Mesenteric fat pad (tissue), 1 donor: Measurements from ENCODE around the gene SIN3B. TPM values are rescaled to one million over a fixed set of nuclear protein-coding genes. Genes with fewer than 3 reads are reported as not detected.
A peak's percentile ranks its signal among the peaks of the same experiment; 100 is the strongest.

ENCODE experiments used
- DNase-seq: peaks from one replicate; pipeline ENCODE4 v3.0.0-alpha.2; 2020; ENCODE audit warnings: low spot score
- total RNA-seq: library from RNA; stranded (reverse); fragmentation: NEBNext Ultra II Directional; extraction: Animal tissue kit (Norgen Biotek cat#: 25700); gene quantifications from one replicate; pipeline ENCODE4 v1.2.1, GENCODE V29; 2021
- donor health status: DM: yes; HTN: yes; CAD: no.

Gene SIN3B
- total RNA-seq, 1 donor from 2014 or later, result 72.9 TPM

DNA sequence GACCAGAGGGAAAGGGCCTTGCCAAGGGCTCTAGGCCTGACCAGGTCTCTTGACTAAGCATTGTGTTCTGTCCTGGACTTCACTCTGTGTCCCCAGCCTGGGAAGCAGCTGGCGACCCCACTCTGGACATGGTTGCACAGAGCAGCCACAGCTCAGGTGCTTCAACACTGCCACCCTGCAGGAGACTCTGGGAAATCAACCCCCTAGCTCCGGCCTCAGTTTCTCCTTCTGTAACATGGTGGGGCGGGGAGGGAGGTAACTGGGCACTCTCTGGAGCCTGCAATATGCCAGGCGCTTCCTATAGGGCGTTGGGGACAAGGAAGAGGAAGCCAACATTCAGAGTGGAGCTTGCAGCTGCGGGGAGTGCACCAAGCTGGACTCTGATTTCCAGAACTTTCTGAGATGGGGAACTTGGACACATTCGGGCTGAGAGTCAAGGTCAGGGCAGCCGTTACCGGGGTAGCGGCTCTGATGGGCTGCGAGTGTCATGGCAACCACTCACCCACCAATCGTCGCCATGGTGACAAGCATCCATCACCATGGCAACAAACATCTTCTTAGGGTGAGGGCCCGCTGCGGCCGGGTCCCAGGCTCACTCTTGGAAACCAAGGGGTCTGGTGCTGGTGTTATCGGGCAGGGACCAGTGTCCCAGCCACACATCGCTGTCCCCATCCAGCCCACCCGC lies 72.4 kb downstream of the SIN3B start:
- DNase-seq, result peak; percentile 86

DNA sequence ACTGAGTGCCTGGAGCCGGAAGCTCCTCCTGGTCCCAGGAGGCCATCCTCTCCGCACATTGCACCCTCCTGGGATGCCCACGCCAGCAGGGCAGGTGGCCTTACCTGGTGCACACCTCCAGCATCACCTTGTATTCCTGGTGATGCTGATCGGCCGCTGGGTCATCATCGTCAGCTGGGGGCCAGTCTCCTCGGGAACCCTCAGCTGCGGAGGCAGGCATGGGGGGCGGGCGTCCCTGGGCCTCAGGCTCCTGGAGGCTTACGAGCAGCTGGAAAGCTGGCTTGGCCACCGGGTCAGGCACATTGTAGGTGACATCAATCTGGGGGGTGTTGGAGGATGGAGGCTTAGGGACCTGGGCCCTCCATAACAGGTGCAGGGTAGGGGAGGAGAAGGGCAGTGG lies 73.3 kb downstream of the SIN3B start:
- peak; percentile 88 for DNase-seq

DNA sequence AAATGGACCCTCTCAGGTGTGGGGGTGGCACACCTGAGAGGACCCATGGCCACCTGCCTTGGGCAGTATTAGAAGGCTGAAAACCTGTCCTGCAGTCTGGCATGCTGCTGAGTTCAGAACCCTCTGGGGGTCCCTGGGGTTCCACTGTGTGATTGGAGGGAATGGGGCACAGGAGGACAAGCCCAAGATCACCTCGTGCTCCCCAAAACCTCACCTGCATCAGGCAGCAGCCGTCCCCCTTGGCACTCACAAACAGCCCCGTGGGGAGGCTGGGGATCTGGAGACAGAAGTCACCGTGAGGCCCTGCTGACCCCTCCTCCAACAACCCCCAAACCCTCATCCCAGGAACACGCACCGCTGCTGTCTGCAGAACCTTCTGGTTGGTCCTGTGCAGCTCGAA lies 74.1 kb downstream of the SIN3B start:
- DNase-seq, result peak; percentile 86

DNA sequence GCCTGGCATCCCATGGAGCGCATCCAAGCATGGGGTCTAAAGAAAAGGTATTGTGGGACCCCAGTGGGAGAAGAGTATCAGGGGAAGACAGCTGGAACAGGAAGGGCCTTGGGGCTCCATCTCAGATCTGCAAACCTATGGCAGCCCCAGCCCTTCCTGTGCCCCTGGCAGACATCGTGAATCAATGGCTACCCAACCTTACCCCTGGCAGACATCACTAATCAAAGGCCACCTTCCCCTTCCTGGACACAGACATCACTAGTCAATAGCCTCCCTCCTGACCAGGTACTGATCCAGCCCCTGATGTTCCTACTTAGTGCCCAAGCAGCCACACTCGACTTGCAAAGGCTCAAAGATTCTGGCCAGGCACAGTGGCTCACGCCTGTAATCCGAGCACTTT lies 75.4 kb downstream of the SIN3B start:
- DNase-seq, result no peak

DNA sequence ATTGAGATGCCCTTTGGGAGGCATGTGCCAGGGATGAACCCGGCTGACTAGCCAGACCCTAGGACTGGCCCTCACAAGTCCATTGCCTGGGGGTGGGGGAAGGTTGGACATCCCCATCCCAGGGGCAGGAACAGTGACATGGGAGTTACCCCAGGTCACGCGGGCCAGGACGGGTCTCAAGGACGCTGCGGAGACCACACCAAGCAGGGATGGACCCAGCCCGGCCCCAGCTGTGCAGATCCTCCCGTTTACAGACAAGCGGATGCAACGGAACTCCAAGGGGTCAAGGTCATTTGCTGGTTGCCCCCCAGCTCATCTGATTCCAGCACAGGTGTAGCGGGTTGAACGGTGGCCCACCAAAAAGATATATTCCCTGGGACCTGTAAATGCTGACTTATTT lies 79.6 kb downstream of the SIN3B start:
- no peak for DNase-seq

GRCh38 chr19:16911046-16911445 lies 81.8 kb downstream of the SIN3B start:
- no peak for DNase-seq

DNA sequence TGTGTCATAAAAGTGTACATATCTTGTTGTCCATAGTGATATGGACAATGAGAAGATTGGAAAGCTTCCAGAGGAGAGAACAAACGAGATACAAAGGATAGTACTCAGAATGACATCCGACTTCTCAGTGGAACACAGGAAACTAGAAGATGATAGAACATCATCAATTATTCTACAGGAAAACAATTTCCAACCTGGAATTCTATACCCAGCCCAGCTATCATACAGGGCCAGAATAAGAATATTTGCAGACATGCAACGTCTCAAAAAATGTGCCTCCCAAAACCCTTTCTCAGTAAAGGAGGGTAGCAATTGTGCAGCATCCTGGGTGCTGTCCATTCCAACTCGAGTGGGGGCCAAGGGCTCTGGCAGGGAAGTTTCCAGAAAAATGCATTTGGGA lies 83.6 kb downstream of the SIN3B start:
- no peak for DNase-seq

DNA sequence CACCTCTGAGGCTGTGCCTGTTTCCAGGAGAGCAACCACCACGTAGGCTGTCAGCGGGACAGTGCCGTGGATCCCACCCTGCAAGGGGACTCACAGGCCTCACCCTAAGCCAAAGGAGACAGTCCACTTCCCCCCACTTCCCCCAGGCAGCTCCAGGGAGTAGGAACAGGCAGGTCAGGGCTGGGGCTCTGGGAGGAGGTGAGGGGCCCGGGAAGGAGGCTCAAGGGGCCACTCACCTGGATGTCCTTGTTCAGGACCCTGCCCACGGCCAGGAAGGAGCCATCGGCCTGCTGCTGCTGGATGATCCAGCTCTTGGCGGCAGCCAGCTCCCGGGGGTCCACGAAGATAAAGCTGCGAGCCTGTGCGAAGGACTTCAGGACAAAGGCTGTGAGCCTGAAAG lies 85.2 kb downstream of the SIN3B start:
- no peak for DNase-seq

- no peak for DNase-seq
Measured at GRCh38 chr19:16915135-16915534, 85.9 kb downstream of the SIN3B start.

- DNase-seq, result no peak
Measured at GRCh38 chr19:16915734-16916133, 86.5 kb downstream of the SIN3B start.

DNA sequence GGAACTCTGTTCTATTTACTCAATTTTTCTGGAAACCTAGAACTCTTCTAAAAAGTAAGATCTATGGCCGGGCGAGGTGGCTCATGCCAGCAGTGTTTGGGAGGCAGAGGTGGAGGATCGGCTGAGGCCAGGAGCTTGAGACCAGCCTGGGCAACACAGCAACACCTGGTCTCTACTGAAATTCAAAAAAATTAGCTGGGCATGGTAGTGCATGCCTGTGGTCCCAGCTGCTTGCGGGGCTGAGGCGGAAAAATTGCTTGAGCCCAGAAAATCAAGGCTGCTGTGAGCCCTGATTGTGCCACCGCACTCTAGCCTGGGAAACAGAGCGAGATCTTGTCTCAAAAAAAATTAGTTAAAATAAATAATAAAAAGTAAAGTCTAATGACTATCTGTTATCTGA lies 88.2 kb downstream of the SIN3B start:
- no peak for DNase-seq

DNA sequence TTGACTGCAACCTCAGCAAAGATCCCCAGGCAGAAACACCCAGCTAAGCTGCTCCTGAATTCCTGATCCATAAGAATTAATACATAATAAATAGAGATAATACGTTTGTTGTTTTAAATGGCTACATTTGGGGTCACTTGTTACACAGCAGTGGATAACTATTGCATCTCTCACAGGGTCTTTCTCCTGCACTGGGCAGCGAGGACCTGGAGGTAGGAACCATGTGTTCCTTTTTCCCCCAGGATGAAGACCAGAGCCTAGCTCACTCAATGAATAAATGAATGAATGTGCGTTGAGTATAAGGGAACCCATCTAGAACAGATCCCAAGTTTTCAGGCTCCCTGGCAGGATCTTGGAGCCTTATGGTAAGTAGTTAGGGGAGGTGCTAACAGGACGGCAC lies 90.3 kb downstream of the SIN3B start:
- no peak for DNase-seq

DNA sequence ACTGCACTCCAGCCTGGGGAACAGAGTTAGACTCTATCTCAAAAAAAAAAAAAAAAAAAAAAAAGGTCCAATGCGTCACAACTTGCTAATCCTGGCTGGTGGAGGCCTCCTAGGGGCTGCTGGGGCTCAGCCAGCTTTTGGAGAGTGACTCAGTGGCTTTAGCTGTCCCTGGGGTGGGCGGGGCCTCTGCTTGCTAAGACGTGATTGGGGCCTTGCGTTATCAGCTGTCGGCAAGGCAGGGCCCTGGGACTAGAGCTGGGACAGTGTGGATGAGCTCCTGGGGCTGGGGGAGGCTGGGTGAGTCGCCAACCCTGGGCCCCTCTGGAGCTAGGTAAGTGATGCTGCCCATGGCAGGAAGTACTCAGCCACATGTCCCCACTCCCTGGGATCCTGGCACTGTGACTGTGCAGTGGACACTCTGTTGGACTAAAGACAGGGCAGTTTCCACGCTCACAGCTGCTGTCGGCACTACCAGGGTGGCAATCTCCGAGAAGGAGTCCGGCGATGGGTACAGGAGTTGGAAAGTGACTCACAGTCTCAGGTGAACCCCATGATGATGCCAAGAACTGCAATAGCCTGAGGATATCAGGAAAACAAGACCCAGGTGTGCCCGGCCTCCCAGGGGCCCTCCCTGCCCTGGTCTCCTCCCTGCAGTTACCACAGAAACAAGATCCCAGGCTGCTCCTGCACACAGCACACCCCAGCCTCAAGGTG lies 91.8 kb downstream of the SIN3B start:
- no peak for DNase-seq

GRCh38 chr19:16921766-16922591 lies 92.8 kb downstream of the SIN3B start:
- DNase-seq, result no peak

DNA sequence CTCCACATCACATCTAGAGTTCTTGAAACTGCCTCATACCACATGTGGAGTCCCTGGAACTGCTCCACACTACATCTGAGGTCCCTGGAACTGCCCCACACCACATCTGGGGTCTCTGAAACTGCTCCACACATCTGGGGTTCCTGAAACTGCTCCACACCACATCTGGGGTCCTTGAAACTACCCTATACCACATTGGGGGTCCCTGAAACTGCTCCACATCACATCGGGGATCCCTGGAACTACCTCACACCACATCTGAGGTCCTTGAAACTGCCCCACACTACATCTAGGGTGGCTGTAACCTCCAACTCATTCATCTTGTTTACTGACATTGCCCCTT lies 93.4 kb downstream of the SIN3B start:
- no peak for DNase-seq

DNA sequence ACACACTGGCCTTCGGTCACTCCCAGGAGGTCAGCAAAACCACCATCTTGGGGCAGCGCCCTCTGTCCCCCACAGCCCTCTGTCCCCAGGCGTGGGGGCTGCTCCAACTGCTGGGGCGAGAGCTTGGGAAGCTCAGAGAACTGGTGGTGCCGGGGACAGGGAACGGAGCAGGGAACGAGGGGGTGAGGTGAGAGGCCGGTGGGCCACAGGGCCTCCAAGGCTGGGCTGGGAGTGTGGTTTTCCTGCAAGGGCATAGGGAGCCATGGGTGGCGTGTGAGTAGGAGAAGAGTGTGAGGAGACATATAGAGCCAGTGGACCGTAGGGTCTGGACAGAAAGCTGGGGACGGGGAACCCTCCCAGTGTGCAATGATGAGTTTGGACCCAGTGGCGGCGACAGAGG lies 93.8 kb downstream of the SIN3B start:
- no peak for DNase-seq

DNA sequence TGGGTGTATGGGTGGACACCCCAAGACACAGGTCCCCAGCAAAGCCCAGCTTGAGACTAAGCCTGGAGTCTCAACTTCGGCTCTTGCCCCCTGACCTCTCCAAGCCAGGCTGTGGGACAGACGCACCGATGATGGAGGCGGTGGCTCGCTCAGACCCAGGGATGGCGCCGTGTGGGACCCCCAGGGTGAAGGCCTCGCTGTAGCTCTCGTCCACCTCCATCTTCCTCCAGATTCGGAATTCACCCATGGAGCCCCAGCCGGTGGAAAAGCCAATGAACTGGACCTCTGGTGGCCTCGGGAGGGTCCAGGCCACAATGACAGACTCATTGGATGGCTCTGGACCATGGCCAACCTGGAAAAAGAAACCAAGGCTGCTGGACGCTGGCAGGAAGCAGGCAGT lies 98.7 kb downstream of the SIN3B start:
- DNase-seq, result no peak

DNA sequence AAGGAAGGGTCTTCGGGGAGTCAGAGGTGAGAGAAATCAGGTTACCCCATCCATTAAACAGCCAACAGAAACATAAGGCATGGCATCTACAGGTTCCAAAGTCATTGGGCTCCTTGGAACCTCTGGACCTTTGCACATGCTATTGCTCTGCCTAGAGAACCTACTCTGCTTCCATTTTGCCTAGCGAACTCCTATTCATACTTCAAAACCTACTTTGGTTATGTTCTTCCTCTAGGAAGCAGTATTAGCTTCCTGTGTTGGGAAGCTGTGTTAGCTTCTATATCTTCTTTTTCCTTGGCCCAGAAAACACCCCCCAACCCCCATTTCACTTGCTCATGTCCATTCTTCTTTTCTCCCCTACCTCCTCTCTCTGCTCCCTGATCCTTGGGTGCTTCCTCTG lies 99.2 kb downstream of the SIN3B start:
- no peak for DNase-seq

- DNase-seq, result no peak
Measured at GRCh38 chr19:16928916-16929315, 99.7 kb downstream of the SIN3B start.
